Dermis blood vessel endothelial cell (primary cell): Measurements from ENCODE around the gene RNF20. TPM values are rescaled to one million over a fixed set of nuclear protein-coding genes. Genes with fewer than 3 reads are reported as not detected.
A peak's percentile ranks its signal among the peaks of the same experiment; 100 is the strongest.

Source experiments
- DNase-seq: peaks from one replicate; pipeline ENCODE4 v3.0.0; 2010
- total RNA-seq: library from RNA; depleted of rRNA; stranded (reverse); fragments of >200 nt; gene quantifications from 2 replicates; pipeline ENCODE4 v1.2.3, GENCODE V29; 2014

Gene RNF20
- total RNA-seq, 1 donor from 2014 or later, result 36.8 TPM

DNA sequence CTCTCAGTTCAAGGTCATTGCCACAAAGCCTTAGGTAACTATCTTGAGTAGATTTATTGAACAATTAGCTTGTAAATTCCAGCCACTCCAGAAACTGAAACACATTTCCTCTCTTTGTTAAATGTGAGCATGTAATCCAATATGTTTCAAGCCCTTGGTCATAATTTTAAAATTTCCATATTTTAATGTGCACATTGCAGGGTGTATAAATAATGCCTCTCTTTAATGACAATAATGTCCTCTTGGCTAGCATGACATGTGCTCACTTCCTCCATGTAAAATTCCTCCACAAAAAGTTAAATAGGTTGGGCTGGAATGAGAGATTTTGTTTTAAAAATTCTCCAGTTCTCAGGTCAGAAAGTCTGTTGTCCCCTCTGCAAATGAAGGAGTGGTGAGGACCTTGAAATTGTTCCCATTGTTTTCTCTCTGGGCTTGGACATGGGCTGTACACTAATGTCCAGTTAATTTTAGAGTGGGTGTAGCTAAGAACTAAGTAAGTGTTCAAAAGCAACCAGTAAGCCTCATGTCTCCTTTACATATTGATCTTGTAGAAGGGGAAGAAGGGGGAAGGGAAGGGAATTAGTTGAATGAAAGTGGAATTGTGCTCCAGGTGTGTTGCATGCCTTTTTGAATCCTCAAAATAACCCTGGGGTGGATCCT lies 58.3 kb downstream of the RNF20 start:
- DNase-seq, result no peak

DNA sequence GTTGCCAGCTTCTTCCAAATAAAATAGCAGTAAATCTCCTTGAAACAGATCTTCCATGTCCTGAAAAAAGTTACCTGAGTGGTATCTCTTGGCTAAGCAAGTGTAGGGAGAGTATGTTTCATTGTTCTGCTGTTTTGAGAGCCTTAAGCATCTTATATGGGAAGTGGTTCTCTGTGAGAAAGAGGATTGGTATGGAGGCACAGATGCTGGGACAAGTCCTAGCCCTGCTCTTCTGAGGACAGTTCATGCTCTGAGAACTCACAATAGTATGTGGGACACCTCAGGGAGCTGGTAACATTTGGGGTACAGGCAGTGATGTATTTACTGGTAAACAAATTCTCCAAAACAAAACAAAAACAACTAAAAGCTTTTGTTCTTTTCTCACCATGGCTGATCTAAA lies 59.1 kb downstream of the RNF20 start:
- DNase-seq, result no peak

DNA sequence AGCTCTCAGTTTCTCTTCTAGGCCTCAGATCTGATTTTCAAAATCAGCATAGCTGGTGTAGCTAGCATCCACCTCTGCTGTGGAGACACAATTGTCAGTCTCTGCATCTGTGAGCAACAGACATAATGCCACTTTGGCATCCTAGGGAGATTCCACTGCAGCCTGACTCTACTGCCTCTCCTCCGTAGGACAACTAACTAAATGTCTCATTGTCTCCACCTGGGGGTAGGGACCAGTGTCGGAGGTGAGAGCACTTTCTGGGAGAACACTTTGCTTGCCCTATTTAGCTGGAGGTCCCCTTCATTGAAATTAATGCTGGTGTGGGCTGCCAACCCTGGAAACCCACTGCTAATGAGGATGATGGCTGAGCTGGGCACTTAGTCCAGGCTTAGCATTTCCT lies 59.7 kb downstream of the RNF20 start:
- DNase-seq, result no peak

DNA sequence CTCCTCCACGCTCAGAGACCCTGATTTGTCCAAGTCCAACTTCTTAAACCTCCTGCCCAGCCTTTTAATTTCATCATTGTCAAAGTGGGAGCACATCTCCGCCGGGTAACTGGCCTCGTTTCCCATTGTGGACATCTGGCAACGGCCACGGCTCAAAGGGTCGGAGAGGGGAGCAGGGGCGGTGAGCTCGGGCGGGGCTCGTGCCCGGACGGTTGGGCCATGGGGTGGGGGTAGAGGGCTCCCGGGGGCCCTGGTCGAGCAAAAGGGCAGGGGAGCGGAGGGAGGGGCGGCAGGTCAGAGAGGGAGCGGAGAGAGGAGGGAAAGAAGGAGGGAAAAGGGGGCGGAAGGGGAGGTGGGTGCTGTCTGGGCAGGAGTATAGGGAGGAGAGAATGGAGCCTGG lies 61.1 kb downstream of the RNF20 start, which contains the start of gene PPP3R2:
TSS of gene PPP3R2 (minus strand) at position 174 of the 400 bp plus-strand sequence. CDS start at position 126, 48 bp downstream.
- no peak for DNase-seq

DNA sequence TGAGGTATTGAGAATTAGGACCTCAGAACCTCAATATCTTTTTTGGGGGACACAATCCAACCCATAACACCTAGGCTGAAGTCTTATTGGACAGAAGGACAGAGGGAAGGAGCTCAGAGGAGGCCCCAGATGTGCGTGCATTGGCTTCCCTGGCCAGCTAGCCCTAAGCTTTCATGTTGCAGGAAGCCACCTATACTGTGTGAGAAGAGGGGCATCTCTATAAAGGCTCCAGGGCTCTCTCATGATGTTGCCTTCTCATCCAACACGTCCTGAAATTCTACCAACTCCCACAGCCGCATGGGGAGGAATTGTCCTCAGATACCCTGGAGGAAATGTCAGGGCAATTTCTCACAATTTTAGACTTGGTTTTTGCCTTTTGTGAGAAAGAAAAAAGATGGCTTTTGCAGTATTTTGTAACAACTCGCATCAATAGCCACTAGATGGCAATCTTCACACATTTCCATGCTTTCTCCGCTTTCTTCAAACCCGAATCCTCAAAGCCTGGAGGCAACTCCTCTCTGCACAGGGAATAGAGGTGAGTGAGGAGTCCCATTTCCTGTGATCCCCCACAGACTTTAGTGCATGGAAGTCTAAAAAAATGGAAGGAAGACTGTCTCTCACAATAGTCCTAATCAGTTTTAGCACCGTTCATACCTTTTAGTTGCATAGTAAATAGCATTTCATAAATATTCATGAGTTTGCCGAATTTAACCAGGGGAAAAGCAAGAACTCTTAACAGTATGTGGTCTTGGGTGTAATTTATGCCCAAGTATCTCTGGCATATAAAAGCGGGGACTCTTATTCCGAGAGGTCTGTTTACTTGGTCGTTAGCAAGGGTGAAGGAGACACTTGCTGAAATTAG lies 68.5 kb downstream of the RNF20 start:
- peak; percentile 62 for DNase-seq

DNA sequence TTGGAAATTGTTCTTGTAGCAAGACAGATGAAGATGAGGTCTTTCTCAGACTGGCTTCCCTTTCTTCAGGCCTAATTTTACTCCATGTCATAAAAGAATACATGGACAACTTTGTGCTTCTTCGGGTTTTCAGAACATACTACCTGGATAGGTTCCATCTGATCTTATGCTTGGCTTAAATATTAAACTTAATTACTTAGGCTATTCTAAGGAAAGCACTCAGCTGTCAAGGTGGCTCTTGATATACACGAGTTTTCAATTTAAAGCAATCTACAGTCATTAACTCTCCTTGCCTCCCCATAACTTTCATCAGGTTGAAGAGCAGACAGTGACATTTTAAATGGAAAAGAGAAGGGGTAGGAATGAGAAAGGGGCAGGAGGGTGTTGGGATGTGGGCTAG lies 70.6 kb downstream of the RNF20 start:
- no peak for DNase-seq

DNA sequence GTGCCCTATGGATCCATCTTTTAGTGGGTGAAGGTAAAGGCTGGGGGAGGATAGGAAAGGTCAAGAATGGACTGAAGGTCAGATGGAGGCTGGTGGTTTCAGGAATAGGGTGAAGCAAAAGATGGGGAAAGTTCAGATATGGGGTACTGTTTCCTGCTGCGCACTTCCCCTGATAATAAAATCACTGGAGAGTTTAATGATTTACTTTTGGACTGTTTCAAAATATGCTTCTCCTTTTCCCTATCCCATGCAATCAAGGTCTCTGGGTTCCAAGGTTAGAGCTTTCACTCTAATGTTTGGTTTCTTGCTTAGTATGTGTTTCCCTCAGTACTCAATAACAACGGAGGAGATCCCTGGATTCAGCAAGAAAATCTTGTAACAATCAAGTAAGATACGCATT lies 71.9 kb downstream of the RNF20 start:
- no peak for DNase-seq

Other genes starting within 250 kb of the RNF20 start
- not detected in 2 replicates for gene BAAT, start 148.8 kb upstream of the RNF20 start, total RNA-seq
- gene MRPL50, start 135.2 kb upstream of the RNF20 start, total RNA-seq, result 15.5 and 19.4 TPM in 2 replicates
- 31.3 and 33.8 TPM in 2 replicates for gene ZNF189, start 135.0 kb upstream of the RNF20 start, total RNA-seq
- under 0.01 TPM in 1 of 2 replicates, not detected in the other for gene ALDOB, start 98.1 kb upstream of the RNF20 start, total RNA-seq
- gene PPP3R2, start 61.1 kb downstream of the RNF20 start, total RNA-seq, result not detected in 2 replicates
- not detected in 2 replicates for gene GRIN3A, start 204.8 kb downstream of the RNF20 start, total RNA-seq